ENCODE data around the gene ZMIZ1. TPM values are rescaled to one million over a fixed set of nuclear protein-coding genes. Genes with fewer than 3 reads are reported as not detected.
A peak's percentile ranks its signal among the peaks of the same experiment; 100 is the strongest.

ZMIZ1 gene
- polyA plus RNA-seq, 3 donors, result 3.3 to 64.6 (median 8.9) TPM

- no peak for TF ChIP-seq CTCF (IDR thresholded peaks at IDR 0.05)
- no peak overlapping the region for H3K27ac Mint-ChIP-seq
These were observed 45.3 kb upstream of the ZMIZ1 start for GRCh38 chr10:79023240-79024162.

DNA sequence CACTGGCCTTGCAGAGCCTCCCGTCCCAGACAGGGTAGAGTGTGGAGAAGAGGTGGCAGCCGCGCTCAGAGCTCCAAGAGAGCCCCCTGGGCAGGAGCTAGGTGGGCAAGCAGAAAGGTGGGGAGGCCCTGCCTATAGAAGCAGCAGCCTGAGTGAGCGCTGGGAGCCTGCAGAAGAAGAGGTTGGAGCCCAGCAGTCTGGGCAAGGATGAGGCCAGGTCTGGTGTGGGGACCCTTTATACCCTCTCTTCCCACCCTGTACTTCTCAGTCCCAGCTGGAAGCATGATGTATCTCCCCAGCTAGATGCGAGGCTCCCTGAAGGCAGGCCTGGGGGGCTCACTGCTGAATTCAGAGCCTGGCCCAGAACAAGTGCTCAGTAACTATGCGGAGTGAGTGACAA, 44.5 kb upstream of the ZMIZ1 start:
- H3K79me2 ChIP-seq (ENCODE audit: insufficient read depth, low read length), result no peaks in the 10 kb centered on the region
- H3K4me3 ChIP-seq (replicated peaks in 1 of 3; ENCODE audit: low read depth in 2 of 3, low read length in 3 of 3), result no peak overlapping the region
- H3K27me3 ChIP-seq (ENCODE audit: control insufficient read depth in 2 of 2, insufficient read depth in 2 of 2, low read length in 2 of 2), result no peaks in the 10 kb centered on the region
- no peaks in the 10 kb centered on the region for H3K36me3 ChIP-seq (replicated peaks in 1 of 2; ENCODE audit: control insufficient read depth in 1 of 2, insufficient read depth in 2 of 2, low read length in 2 of 2)
- H3K4me1 Mint-ChIP-seq, result peaks cover 5% of the 10 kb centered on the region
- no peak for TF ChIP-seq CTCF (IDR thresholded peaks at IDR 0.05)
- WGBS (ENCODE audit: insufficient coverage), result 91% methylated on average over 6 of the region's 6 CpGs
- H2AFZ ChIP-seq (ENCODE audit: insufficient read depth, low read depth, low read length, poor library complexity, severe bottlenecking), result no peak overlapping the region
- intact Hi-C loops (cut with micrococcal nuclease), result no loop called here
- H3K9me3 ChIP-seq (replicated peaks in 1 of 2; ENCODE audit: control insufficient read depth in 1 of 2, insufficient read depth in 1 of 2, low read length in 2 of 2), result no peaks in the 10 kb centered on the region
- no peaks in the 10 kb centered on the region for H3K4me1 ChIP-seq (ENCODE audit: control insufficient read depth in 1 of 2, insufficient read depth in 2 of 2, low read length in 2 of 2)
- H3K27ac ChIP-seq (ENCODE audit: low read depth in 1 of 2, low read length in 2 of 2), result no peak overlapping the region
- no peak overlapping the region for H3K9ac ChIP-seq (ENCODE audit: insufficient read depth, low read length, poor library complexity, severe bottlenecking)
- DNase-seq, result no peak
- H3K27me3 Mint-ChIP-seq (ENCODE audit: low read depth in 3 of 3), result peaks cover 0 to 12% (median 7%) of the 10 kb centered on the region in 3 donors
- H3K27ac Mint-ChIP-seq, result no peak overlapping the region
- no peaks in the 10 kb centered on the region for H3K9me3 Mint-ChIP-seq
- H3K36me3 Mint-ChIP-seq, result no peaks in the 10 kb centered on the region
- H4K20me1 ChIP-seq (ENCODE audit: insufficient read depth, low read length), result no peaks in the 10 kb centered on the region
- H3K4me2 ChIP-seq (replicated peaks; ENCODE audit: extremely low read depth, low read length, poor library complexity, severe bottlenecking), result no peak overlapping the region
- no peak overlapping the region for H3K4me3 Mint-ChIP-seq

More at GRCh38 chr10:79023240-79024162, 45.3 kb upstream of the ZMIZ1 start:
- Histone ChIP-seq H3K27ac (ENCODE audit: low read depth in 1 of 2, low read length in 2 of 2) (no peak overlapping the region), H3K9ac (ENCODE audit: insufficient read depth, low read length, poor library complexity, severe bottlenecking) (no peak overlapping the region), H3K4me1 (ENCODE audit: control insufficient read depth in 1 of 2, insufficient read depth in 2 of 2, low read length in 2 of 2) (no peaks in the 10 kb centered on the region), H3K4me3 (replicated peaks in 1 of 3; ENCODE audit: low read depth in 2 of 3, low read length in 3 of 3) (no peak overlapping the region), H3K36me3 (replicated peaks in 1 of 2; ENCODE audit: control insufficient read depth in 1 of 2, insufficient read depth in 2 of 2, low read length in 2 of 2) (no peaks in the 10 kb centered on the region), H4K20me1 (ENCODE audit: insufficient read depth, low read length) (no peaks in the 10 kb centered on the region), H3K27me3 (ENCODE audit: control insufficient read depth in 2 of 2, insufficient read depth in 2 of 2, low read length in 2 of 2) (no peaks in the 10 kb centered on the region), H3K4me2 (replicated peaks; ENCODE audit: extremely low read depth, low read length, poor library complexity, severe bottlenecking) (no peak overlapping the region), H2AFZ (ENCODE audit: insufficient read depth, low read depth, low read length, poor library complexity, severe bottlenecking) (no peak overlapping the region), H3K79me2 (ENCODE audit: insufficient read depth, low read length) (no peaks in the 10 kb centered on the region), H3K9me3 (replicated peaks in 1 of 2; ENCODE audit: control insufficient read depth in 1 of 2, insufficient read depth in 1 of 2, low read length in 2 of 2) (no peaks in the 10 kb centered on the region)
- intact Hi-C loops (cut with micrococcal nuclease), result no loop called here
- Mint-ChIP-seq H3K9me3 (no peaks in the 10 kb centered on the region), H3K4me1 (peaks cover 5% of the 10 kb centered on the region), H3K36me3 (no peaks in the 10 kb centered on the region), H3K27me3 (ENCODE audit: low read depth in 3 of 3) (peaks cover 0 to 12% (median 7%) of the 10 kb centered on the region in 3 donors), H3K4me3 (peak overlapping the region in 1 of 2 donors; percentile 24)
- DNase-seq, result no peak
- 81% methylated on average over 7 of the region's 13 CpGs for WGBS (ENCODE audit: insufficient coverage)
